GM18867 (cell line): ENCODE measurements around the gene DNAH9.

Experiments
- ATAC-seq: cut with Tn5 transposase; IDR thresholded peaks from one replicate; pipeline ENCODE4 v1.9.1; 2021; ENCODE audit warnings: mild to moderate bottlenecking, moderate library complexity; ENCODE audit not compliant: unreplicated experiment

DNAH9 gene

GRCh38 chr17:11598274-11599221, at the start of gene DNAH9:
TSS of gene DNAH9 (plus strand) at chr17:11598470. CDS start at chr17:11598499, 29 bp downstream.
- no peak for ATAC-seq

GRCh38 chr17:11550431-11550830, 47.8 kb upstream of the DNAH9 start:
- no peak for ATAC-seq

- ATAC-seq: no peak
Observed at GRCh38 chr17:11551442-11551841, 46.8 kb upstream of the DNAH9 start.

GRCh38 chr17:11553135-11553534, 45.1 kb upstream of the DNAH9 start:
- ATAC-seq: no peak

- ATAC-seq: no peak
Observed at GRCh38 chr17:11554042-11554441, 44.2 kb upstream of the DNAH9 start.

- ATAC-seq: no peak
Observed at GRCh38 chr17:11554542-11554941, 43.7 kb upstream of the DNAH9 start.

- no peak for ATAC-seq
Observed at GRCh38 chr17:11555530-11555929, 42.7 kb upstream of the DNAH9 start.

GRCh38 chr17:11557727-11558452, 40.4 kb upstream of the DNAH9 start:
- ATAC-seq: no peak

- no peak for ATAC-seq
Observed at GRCh38 chr17:11558681-11559234, 39.5 kb upstream of the DNAH9 start.

GRCh38 chr17:11559601-11560000, 38.7 kb upstream of the DNAH9 start:
- no peak for ATAC-seq

- no peak for ATAC-seq
Observed at GRCh38 chr17:11561281-11561680, 37.0 kb upstream of the DNAH9 start.

GRCh38 chr17:11561702-11562101, 36.6 kb upstream of the DNAH9 start:
- ATAC-seq: no peak

GRCh38 chr17:11564589-11565380, 33.5 kb upstream of the DNAH9 start:
- ATAC-seq: no peak

GRCh38 chr17:11565591-11565990, 32.7 kb upstream of the DNAH9 start:
- ATAC-seq: no peak

- no peak for ATAC-seq
Observed at GRCh38 chr17:11578998-11579397, 19.3 kb upstream of the DNAH9 start.

GRCh38 chr17:11580677-11581076, 17.6 kb upstream of the DNAH9 start:
- ATAC-seq: no peak

- ATAC-seq: no peak
Observed at GRCh38 chr17:11582217-11582616, 16.1 kb upstream of the DNAH9 start.

GRCh38 chr17:11583306-11583992, 14.8 kb upstream of the DNAH9 start:
- ATAC-seq: no peak

GRCh38 chr17:11589716-11590115, 8.6 kb upstream of the DNAH9 start:
- no peak for ATAC-seq

- ATAC-seq: no peak
Observed at GRCh38 chr17:11601661-11602060, 3.4 kb downstream of the DNAH9 start.
